ENCODE results near the gene IFNL3.

DNA sequence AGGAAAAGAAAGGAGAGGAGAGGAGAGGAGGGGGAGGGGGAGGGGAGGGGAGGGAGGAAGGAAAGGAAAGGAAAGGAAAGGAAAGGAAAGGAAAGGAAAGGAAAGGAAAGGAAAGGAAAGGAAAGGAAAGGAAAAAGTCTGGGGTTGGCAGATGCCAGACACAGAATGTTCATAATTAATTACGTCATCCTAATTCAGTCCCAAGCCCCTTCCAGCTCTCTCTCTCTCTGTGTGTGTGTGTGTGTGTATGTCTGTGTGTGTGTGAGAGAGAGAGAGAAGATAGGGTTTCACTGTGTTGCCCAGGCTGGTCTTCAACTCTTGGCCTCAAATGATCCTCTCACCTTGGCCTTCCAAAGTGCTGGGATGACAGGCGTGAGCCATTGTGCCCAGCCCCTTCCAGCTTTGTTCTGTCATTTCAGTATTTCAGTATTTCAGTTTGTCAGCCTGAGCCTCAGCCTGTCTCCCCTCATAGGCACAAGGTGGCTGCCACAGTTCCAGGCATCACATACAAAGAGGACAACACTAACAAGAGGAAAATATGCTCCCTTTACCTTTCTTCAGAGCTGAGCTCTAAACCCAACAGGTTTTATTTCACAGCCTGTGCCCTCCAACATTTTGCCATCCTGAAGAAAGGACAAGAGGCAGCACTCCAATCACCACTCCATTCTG is 14.6 kb downstream of the IFNL3 start:
- TF ChIP-seq, protein P1, sequence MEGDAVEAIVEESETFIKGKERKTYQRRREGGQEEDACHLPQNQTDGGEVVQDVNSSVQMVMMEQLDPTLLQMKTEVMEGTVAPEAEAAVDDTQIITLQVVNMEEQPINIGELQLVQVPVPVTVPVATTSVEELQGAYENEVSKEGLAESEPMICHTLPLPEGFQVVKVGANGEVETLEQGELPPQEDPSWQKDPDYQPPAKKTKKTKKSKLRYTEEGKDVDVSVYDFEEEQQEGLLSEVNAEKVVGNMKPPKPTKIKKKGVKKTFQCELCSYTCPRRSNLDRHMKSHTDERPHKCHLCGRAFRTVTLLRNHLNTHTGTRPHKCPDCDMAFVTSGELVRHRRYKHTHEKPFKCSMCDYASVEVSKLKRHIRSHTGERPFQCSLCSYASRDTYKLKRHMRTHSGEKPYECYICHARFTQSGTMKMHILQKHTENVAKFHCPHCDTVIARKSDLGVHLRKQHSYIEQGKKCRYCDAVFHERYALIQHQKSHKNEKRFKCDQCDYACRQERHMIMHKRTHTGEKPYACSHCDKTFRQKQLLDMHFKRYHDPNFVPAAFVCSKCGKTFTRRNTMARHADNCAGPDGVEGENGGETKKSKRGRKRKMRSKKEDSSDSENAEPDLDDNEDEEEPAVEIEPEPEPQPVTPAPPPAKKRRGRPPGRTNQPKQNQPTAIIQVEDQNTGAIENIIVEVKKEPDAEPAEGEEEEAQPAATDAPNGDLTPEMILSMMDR (optimal IDR thresholded peaks at IDR 0.05 in 1 of 3, IDR thresholded peaks at IDR 0.05 in 1 of 3, conservative IDR thresholded peaks at IDR 0.05 in 1 of 3; ENCODE audit: extremely low read depth in 1 of 3, insufficient read depth in 2 of 3, low read length in 3 of 3) = no peak
- TF ChIP-seq EZH2 (IDR thresholded peaks at IDR 0.05; ENCODE audit: low read length) = no peak

Data from keratinocyte (primary cell).